HEK293 (cell line): ENCODE data around the gene ORM2.

Source experiments
- CTCF ChIA-PET: fragments of 350-600 bp; formaldehyde crosslinking; extraction: SDS; loops from one replicate; lab custom pipeline; 2021; ENCODE audit warnings: antibody characterized with exemption; lab: Yijun Ruan, JAX
- POLR2A ChIA-PET: fragments of 300-600 bp; formaldehyde crosslinking; extraction: SDS; loops from one replicate; lab custom pipeline; 2020; ENCODE audit warnings: antibody characterized with exemption, inconsistent platforms; lab: Yijun Ruan, JAX
- H3K27ac ChIP-seq: fragments of 200-500 bp; sonication (Bioruptor generic); 2 replicates; pipeline ENCODE4 v1.5.1; 2014; ENCODE audit warnings: low read depth, low read length, control low read depth, inconsistent platforms; ENCODE audit errors: extremely low read depth
- H3K36me3 ChIP-seq, 2 experiments: fragments of 200-500 bp in 1 of 2; sonication (Bioruptor generic) in 1 of 2; 1 replicate in 1 of 2; 2 replicates in 1 of 2; pipeline ENCODE4 v1.5.1; 2014 to 2017; ENCODE audit warnings: inconsistent platforms in 2 of 2, low read length in 2 of 2; ENCODE audit not compliant: control insufficient read depth in 2 of 2, insufficient read depth in 1 of 2
- H3K4me1 ChIP-seq: fragments of 200-500 bp; sonication (Bioruptor generic); 2 replicates; pipeline ENCODE4 v1.5.1; 2014; ENCODE audit warnings: mild to moderate bottlenecking, low read length, inconsistent platforms; ENCODE audit not compliant: control insufficient read depth, insufficient read depth
- H3K4me3 ChIP-seq: 2 replicates; pipeline ENCODE4 v1.5.1; 2011; ENCODE audit warnings: low read depth, mild to moderate bottlenecking, control low read depth, low read length, moderate library complexity
- H3K9me3 ChIP-seq: fragments of 200-500 bp; sonication (Bioruptor generic); 2 replicates; pipeline ENCODE4 v1.5.1; 2014; ENCODE audit warnings: low read depth, low read length, inconsistent platforms; ENCODE audit not compliant: control insufficient read depth, insufficient read depth
- EGR2 ChIP-seq: fragments of 450-650 bp; formaldehyde crosslinking; IDR thresholded peaks from 2 replicates; pipeline ENCODE4 v1.5.1; 2016; ENCODE audit warnings: low read depth, missing biosample characterization, missing genetic modification characterization
- KLF7 ChIP-seq: fragments of 450-650 bp; formaldehyde crosslinking; IDR thresholded peaks from 2 replicates; pipeline ENCODE4 v1.5.1; 2016; ENCODE audit warnings: missing biosample characterization, missing genetic modification characterization, borderline replicate concordance
- OSR2 ChIP-seq: fragments of 450-650 bp; formaldehyde crosslinking; IDR thresholded peaks from 2 replicates; pipeline ENCODE4 v1.5.1; 2016; ENCODE audit warnings: missing biosample characterization, missing genetic modification characterization
- RBAK ChIP-seq: fragments of 450-650 bp; formaldehyde crosslinking; IDR thresholded peaks from 2 replicates; pipeline ENCODE4 v1.5.1; 2016; ENCODE audit warnings: missing biosample characterization, missing genetic modification characterization
- SCRT2 ChIP-seq: fragments of 450-650 bp; formaldehyde crosslinking; IDR thresholded peaks from 2 replicates; pipeline ENCODE4 v1.5.1; 2016; ENCODE audit warnings: missing biosample characterization, missing genetic modification characterization
- SP2 ChIP-seq: fragments of 450-650 bp; formaldehyde crosslinking; IDR thresholded peaks from 2 replicates; pipeline ENCODE4 v1.5.1; 2016; ENCODE audit warnings: missing biosample characterization, missing genetic modification characterization
- YY1 ChIP-seq: fragments of 450-650 bp; formaldehyde crosslinking; IDR thresholded peaks from 2 replicates; pipeline ENCODE4 v1.5.1; 2018; ENCODE audit warnings: missing biosample characterization, missing genetic modification characterization
- ZBTB44 ChIP-seq: fragments of 450-650 bp; IDR thresholded peaks from 2 replicates; pipeline ENCODE4 v1.5.1; 2018; ENCODE audit warnings: missing biosample characterization, mild to moderate bottlenecking, missing genetic modification characterization
- ZBTB48 ChIP-seq: fragments of 450-650 bp; formaldehyde crosslinking; IDR thresholded peaks from 2 replicates; pipeline ENCODE4 v1.5.1; 2016; ENCODE audit warnings: missing biosample characterization, missing genetic modification characterization
- ZEB2 ChIP-seq: fragments of 450-650 bp; formaldehyde crosslinking; IDR thresholded peaks from 2 replicates; pipeline ENCODE4 v1.5.1; 2016; ENCODE audit warnings: missing biosample characterization, missing genetic modification characterization
- ZNF140 ChIP-seq: fragments of 450-650 bp; formaldehyde crosslinking; IDR thresholded peaks from 2 replicates; pipeline ENCODE4 v1.5.1; 2016; ENCODE audit warnings: missing biosample characterization, missing genetic modification characterization
- ZNF157 ChIP-seq: fragments of 450-650 bp; formaldehyde crosslinking; IDR thresholded peaks from 2 replicates; pipeline ENCODE4 v1.5.1; 2016; ENCODE audit warnings: missing biosample characterization, missing genetic modification characterization
- ZNF223 ChIP-seq: fragments of 450-650 bp; formaldehyde crosslinking; IDR thresholded peaks from 2 replicates; pipeline ENCODE4 v1.5.1; 2016; ENCODE audit warnings: missing biosample characterization, missing genetic modification characterization
- ZNF23 ChIP-seq: fragments of 450-650 bp; formaldehyde crosslinking; IDR thresholded peaks from 2 replicates; pipeline ENCODE4 v1.5.1; 2016; ENCODE audit warnings: missing biosample characterization, missing genetic modification characterization, borderline replicate concordance
- ZNF24 ChIP-seq: fragments of 450-650 bp; formaldehyde crosslinking; IDR thresholded peaks from 2 replicates; pipeline ENCODE4 v1.5.1; 2016; ENCODE audit warnings: missing biosample characterization, missing genetic modification characterization
- ZNF335 ChIP-seq: fragments of 450-650 bp; formaldehyde crosslinking; conservative IDR thresholded peaks from 2 replicates; pipeline ENCODE4 v1.5.1; 2016; ENCODE audit warnings: missing biosample characterization, missing genetic modification characterization
- ZNF416 ChIP-seq: fragments of 450-650 bp; formaldehyde crosslinking; IDR thresholded peaks from 2 replicates; pipeline ENCODE4 v1.5.1; 2016; ENCODE audit warnings: missing biosample characterization, missing genetic modification characterization
- ZNF423 ChIP-seq: fragments of 450-650 bp; formaldehyde crosslinking; IDR thresholded peaks from 2 replicates; pipeline ENCODE4 v1.5.1; 2016; ENCODE audit warnings: missing biosample characterization, missing genetic modification characterization
- ZNF473 ChIP-seq: fragments of 450-650 bp; formaldehyde crosslinking; IDR thresholded peaks from 2 replicates; pipeline ENCODE4 v1.5.1; 2017; ENCODE audit warnings: missing biosample characterization, missing genetic modification characterization
- ZNF510 ChIP-seq: fragments of 450-650 bp; formaldehyde crosslinking; IDR thresholded peaks from 2 replicates; pipeline ENCODE4 v1.5.1; 2018; ENCODE audit warnings: mild to moderate bottlenecking, missing genetic modification characterization, missing biosample characterization; ENCODE audit not compliant: insufficient replicate concordance
- ZNF555 ChIP-seq: fragments of 450-650 bp; formaldehyde crosslinking; conservative IDR thresholded peaks from 2 replicates; pipeline ENCODE4 v1.5.1; 2017; ENCODE audit warnings: missing biosample characterization, mild to moderate bottlenecking, missing genetic modification characterization, inconsistent platforms
- ZNF558 ChIP-seq: fragments of 450-650 bp; formaldehyde crosslinking; IDR thresholded peaks from 2 replicates; pipeline ENCODE4 v1.5.1; 2016; ENCODE audit warnings: missing biosample characterization, missing genetic modification characterization
- ZNF571 ChIP-seq: fragments of 450-650 bp; formaldehyde crosslinking; IDR thresholded peaks from 2 replicates; pipeline ENCODE4 v1.5.0; 2017; ENCODE audit warnings: missing biosample characterization, missing genetic modification characterization
- ZNF596 ChIP-seq: fragments of 450-650 bp; IDR thresholded peaks from 2 replicates; pipeline ENCODE4 v1.5.0; 2018; ENCODE audit warnings: missing biosample characterization, mild to moderate bottlenecking, missing genetic modification characterization, moderate library complexity
- ZNF776 ChIP-seq: fragments of 450-650 bp; formaldehyde crosslinking; IDR thresholded peaks from 2 replicates; pipeline ENCODE4 v1.5.0; 2017; ENCODE audit warnings: missing biosample characterization, missing genetic modification characterization, borderline replicate concordance
- ZNF843 ChIP-seq: fragments of 450-650 bp; formaldehyde crosslinking; IDR thresholded peaks from 2 replicates; pipeline ENCODE4 v1.5.1; 2016; ENCODE audit warnings: missing biosample characterization, missing genetic modification characterization
- ZSCAN5A ChIP-seq: fragments of 450-650 bp; formaldehyde crosslinking; IDR thresholded peaks from 2 replicates; pipeline ENCODE4 v1.5.1; 2016; ENCODE audit warnings: missing biosample characterization, missing genetic modification characterization

ORM2 gene

DNA sequence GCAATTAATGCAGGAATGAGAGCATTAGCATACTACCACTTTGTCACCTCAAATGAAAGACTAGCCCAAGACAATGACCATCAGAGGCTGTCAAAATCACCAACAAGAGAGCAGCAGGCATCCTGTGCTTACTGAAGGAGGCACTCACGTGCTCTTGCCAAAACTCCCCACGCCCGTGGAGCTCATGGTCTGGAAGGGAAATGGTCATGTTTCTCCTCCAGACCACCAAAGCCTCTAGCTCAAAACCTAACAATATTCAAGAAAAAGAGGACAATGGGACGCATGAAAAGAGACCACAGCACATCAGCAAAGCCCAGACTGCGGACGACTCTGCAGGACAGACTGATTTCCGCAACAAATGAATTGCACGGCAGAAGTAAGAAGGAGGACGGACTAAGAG lies 45.3 kb downstream of the ORM2 start:
- Histone ChIP-seq H3K36me3 (no peaks in the 10 kb centered on the region), H3K9me3 (no peaks in the 10 kb centered on the region), H3K27ac (no peak overlapping the region), H3K4me3 (no peak overlapping the region), H3K4me1 (no peaks in the 10 kb centered on the region)
- ChIA-PET POLR2A (no interaction called here), CTCF (no interaction called here)
- TF ChIP-seq ZNF223 (tag by site-specific recombination): no peak
- no peak for TF ChIP-seq SP2
- TF ChIP-seq ZNF24 (tag by site-specific recombination): no peak
- TF ChIP-seq RBAK (tag by site-specific recombination): no peak
- no peak for TF ChIP-seq SCRT2 (tag by site-specific recombination)

GRCh38 chr9:114375386-114376175 lies 45.9 kb downstream of the ORM2 start:
- ChIA-PET POLR2A (no interaction called here), CTCF (no interaction called here)
- no peaks in the 10 kb centered on the region for H3K9me3 ChIP-seq
- no peaks in the 10 kb centered on the region for H3K36me3 ChIP-seq
- H3K4me1 ChIP-seq: no peaks in the 10 kb centered on the region
- TF ChIP-seq KLF7 (tag by site-specific recombination) (no peak), ZNF335 (tag by site-specific recombination) (no peak), ZNF596 (tag by site-specific recombination) (no peak), ZSCAN5A (tag by site-specific recombination) (no peak), EGR2 (no peak), ZNF558 (tag by site-specific recombination) (no peak), ZNF555 (tag by site-specific recombination) (no peak), ZNF157 (tag by site-specific recombination) (no peak), ZNF776 (tag by site-specific recombination) (no peak), ZBTB48 (tag by site-specific recombination) (no peak), ZNF423 (tag by site-specific recombination) (no peak), ZNF140 (tag by site-specific recombination) (no peak), ZNF571 (tag by site-specific recombination) (no peak), YY1 (tag by site-specific recombination) (no peak), ZNF416 (no peak), ZEB2 (tag by site-specific recombination) (no peak)
- no peak overlapping the region for H3K27ac ChIP-seq
- H3K4me3 ChIP-seq: no peak overlapping the region

DNA sequence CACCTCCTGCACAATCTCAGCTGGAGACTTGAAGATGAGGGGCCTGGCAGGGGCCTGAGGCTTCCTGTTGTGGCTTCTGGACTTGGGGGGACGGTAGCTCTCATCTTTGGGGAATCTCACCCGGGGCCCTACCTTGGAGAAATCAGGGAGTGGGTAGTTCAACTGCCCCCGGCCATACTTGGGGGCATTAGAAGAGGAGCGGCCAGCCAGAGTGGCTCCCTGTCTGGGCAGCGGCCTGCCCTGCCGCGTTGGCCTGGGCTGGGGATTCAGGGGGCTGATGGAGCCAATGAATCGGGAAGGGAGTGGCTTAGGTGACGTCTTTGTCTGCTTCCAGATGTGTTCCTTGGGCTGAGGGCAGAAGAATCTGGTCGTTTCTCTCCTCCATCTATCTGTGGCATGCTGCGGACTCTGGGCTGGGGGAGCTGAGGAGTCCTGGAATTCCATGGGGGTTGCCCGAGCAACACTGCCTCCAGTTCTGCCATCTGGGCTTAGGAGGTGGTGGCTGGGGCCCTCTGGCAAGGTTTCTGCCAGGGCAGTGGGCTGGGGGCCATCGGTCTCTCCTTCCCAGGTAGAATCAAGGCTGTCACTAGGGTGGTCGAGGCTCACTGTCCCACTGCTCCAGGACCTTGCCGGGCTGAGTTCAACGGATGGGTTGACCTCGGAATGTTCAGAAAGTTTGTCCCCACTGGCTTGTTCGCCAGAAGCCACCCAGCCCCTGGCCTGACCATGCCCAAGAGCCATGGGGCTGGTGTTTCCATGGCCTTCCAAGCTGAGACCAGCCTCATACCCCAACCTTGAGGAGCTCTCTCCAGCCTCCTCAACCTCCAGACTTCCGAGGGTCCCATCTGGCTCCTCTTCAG lies 47.1 kb downstream of the ORM2 start:
- Histone ChIP-seq H3K4me3 (no peak overlapping the region), H3K27ac (no peak overlapping the region), H3K9me3 (no peaks in the 10 kb centered on the region), H3K4me1 (no peaks in the 10 kb centered on the region), H3K36me3 (no peaks in the 10 kb centered on the region)
- CTCF ChIA-PET: no interaction called here
- POLR2A ChIA-PET: no interaction called here
- TF ChIP-seq ZNF23 (tag by site-specific recombination): no peak
- no peak for TF ChIP-seq OSR2
- no peak for TF ChIP-seq ZNF510 (tag by site-specific recombination)
- no peak for TF ChIP-seq ZNF473
- TF ChIP-seq ZBTB44 (tag by site-specific recombination): no peak
- no peak for TF ChIP-seq ZNF843 (tag by site-specific recombination)
